Middle frontal gyrus (tissue), 1 donor: ENCODE data around the gene CMAS.

Source experiments
- DNase-seq: peaks from one replicate; pipeline ENCODE4 v3.0.0-alpha.2; 2015; ENCODE audit warnings: low spot score; ENCODE audit errors: extremely low spot score

Gene CMAS

DNA sequence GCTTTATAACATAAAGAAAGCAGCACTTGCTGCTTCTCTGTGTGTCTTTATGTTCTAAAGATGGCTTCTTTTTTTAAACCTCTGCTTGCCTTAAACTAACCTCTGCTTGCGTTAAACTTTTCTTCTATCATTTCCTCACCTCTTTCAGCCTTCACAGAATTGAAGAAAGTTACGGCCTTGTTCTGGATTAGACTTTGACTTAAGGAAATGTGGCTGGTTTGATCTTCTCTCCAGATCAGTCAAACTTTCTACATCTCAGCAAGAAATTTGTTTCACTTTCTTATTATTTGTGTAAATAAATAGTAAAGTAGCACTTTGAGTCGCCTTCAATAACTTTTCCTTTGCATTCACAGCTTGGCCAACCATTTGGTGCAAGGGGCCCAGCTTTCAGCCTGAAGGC is 64.2 kb downstream of the CMAS start:
- DNase-seq: no peak
